Endothelial cell of umbilical vein (primary cell): ENCODE results near the gene DHX35.

Experiments used
- EZH2 ChIP-seq: IDR thresholded peaks from 2 replicates; pipeline ENCODE4 v1.6.1; 2012; ENCODE audit warnings: borderline replicate concordance, low read depth, mild to moderate bottlenecking, moderate library complexity, low read length, inconsistent platforms; ENCODE audit not compliant: severe bottlenecking
- POLR2A ChIP-seq: IDR thresholded peaks from 2 replicates; pipeline ENCODE4 v1.6.1; 2012; ENCODE audit warnings: low read depth, mild to moderate bottlenecking, control low read depth, low read length
- POLR2AphosphoS5 ChIP-seq: IDR thresholded peaks from 2 replicates; pipeline ENCODE4 v1.6.1; 2012; ENCODE audit warnings: low read depth, mild to moderate bottlenecking, control low read depth, low read length, moderate library complexity; ENCODE audit not compliant: insufficient read depth
- TF ChIP-seq, protein P1 (sequence below), 2 donors: IDR thresholded peaks; 1 replicate in 1 of 2; 2 replicates in 1 of 2; pipeline ENCODE4 v1.5.1; 2011; ENCODE audit warnings: low read length in 2 of 2, mild to moderate bottlenecking in 2 of 2, moderate library complexity in 2 of 2, control low read depth in 1 of 2, inconsistent platforms in 1 of 2, low read depth in 1 of 2; ENCODE audit not compliant: insufficient read depth in 1 of 2; ENCODE audit errors: extremely low read depth in 1 of 2
- TF ChIP-seq, protein P2 (sequence below): IDR thresholded peaks from 2 replicates; pipeline ENCODE4 v1.6.1; 2011; ENCODE audit not compliant: insufficient read depth, insufficient read length

DNA sequence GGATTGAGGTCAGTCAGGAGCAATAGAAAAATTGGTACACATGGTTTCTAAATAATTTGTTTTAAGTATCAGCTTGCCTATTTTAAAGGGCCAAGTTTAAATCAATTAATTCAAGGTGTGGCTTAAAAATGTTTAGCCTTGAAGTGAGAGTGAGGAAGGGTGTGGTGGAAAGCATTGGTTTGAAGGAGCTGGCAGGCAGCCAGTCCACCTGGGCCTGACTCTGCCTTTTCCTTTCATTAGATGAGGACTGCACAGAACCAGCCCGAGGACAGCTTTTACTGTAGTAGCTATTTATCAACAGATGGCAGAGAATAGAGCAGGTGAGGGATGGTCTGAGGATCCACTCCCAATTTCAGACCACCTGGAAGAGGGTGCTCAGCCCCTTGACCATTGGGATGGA is 42.4 kb downstream of the DHX35 start:
- no peak for TF ChIP-seq POLR2A
- no peak for TF ChIP-seq EZH2
- TF ChIP-seq, protein P1, sequence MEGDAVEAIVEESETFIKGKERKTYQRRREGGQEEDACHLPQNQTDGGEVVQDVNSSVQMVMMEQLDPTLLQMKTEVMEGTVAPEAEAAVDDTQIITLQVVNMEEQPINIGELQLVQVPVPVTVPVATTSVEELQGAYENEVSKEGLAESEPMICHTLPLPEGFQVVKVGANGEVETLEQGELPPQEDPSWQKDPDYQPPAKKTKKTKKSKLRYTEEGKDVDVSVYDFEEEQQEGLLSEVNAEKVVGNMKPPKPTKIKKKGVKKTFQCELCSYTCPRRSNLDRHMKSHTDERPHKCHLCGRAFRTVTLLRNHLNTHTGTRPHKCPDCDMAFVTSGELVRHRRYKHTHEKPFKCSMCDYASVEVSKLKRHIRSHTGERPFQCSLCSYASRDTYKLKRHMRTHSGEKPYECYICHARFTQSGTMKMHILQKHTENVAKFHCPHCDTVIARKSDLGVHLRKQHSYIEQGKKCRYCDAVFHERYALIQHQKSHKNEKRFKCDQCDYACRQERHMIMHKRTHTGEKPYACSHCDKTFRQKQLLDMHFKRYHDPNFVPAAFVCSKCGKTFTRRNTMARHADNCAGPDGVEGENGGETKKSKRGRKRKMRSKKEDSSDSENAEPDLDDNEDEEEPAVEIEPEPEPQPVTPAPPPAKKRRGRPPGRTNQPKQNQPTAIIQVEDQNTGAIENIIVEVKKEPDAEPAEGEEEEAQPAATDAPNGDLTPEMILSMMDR (IDR thresholded peaks at IDR 0.05; ENCODE audit: extremely low read depth in 1 of 2, insufficient read depth in 1 of 2, low read depth in 1 of 2, low read length in 2 of 2) = no peak
- no peak for TF ChIP-seq POLR2AphosphoS5
- TF ChIP-seq, protein P2, sequence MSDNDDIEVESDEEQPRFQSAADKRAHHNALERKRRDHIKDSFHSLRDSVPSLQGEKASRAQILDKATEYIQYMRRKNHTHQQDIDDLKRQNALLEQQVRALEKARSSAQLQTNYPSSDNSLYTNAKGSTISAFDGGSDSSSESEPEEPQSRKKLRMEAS = no peak
